Astrocyte of the cerebellum (primary cell): Measurements from ENCODE around the gene NOL7.

ENCODE experiments used
- DNase-seq: peaks from one replicate; pipeline ENCODE4 v3.0.0-alpha.2; 2011; ENCODE audit warnings: low read depth
- H3K4me3 ChIP-seq: 2 replicates; pipeline ENCODE4 v1.5.1; 2011; ENCODE audit warnings: mild to moderate bottlenecking, low read depth, low read length, moderate library complexity
- CTCF ChIP-seq: IDR thresholded peaks from 2 replicates; pipeline ENCODE4 v1.5.1; 2012; ENCODE audit warnings: low read length, low read depth, moderate library complexity, mild to moderate bottlenecking; ENCODE audit errors: missing control alignments
- in situ Hi-C: cut with HindIII; loops from 2 replicates; pipeline ENCODE4 v1.10.0; 2017; ENCODE audit warnings: low sequenced_read_pairs

Gene NOL7

GRCh38 chr6:13614926-13615791 lies at the start of gene NOL7:
NOL7 (plus strand) TSS chr6:13615335; CDS start chr6:13615359, 24 bp downstream.
- peak; percentile 90 for TF ChIP-seq CTCF
- in situ Hi-C loops = no loop called here
- peak; percentile 96 for DNase-seq
- peak within 1 kb of the TSS; percentile 100 for H3K4me3 ChIP-seq

- H3K4me3 ChIP-seq = no peak overlapping the region
- no peak for TF ChIP-seq CTCF
- in situ Hi-C loops = no loop called here
- no peak for DNase-seq
Observed at GRCh38 chr6:13565921-13566320, 49.2 kb upstream of the NOL7 start.

- no peak for TF ChIP-seq CTCF
- DNase-seq = no peak
- no peak overlapping the region for H3K4me3 ChIP-seq
- in situ Hi-C loops = no loop called here
Observed at GRCh38 chr6:13566500-13566899, 48.6 kb upstream of the NOL7 start.

- TF ChIP-seq CTCF = no peak
- no peak overlapping the region for H3K4me3 ChIP-seq
- in situ Hi-C loops = no loop called here
- DNase-seq = no peak
Observed at GRCh38 chr6:13568970-13569369, 46.2 kb upstream of the NOL7 start.

GRCh38 chr6:13572240-13572639 lies 42.9 kb upstream of the NOL7 start:
- no peak overlapping the region for H3K4me3 ChIP-seq
- no peak for DNase-seq
- in situ Hi-C loops = no loop called here
- no peak for TF ChIP-seq CTCF

- DNase-seq = no peak
- peak overlapping the region; percentile 85 for H3K4me3 ChIP-seq
- in situ Hi-C loops = no loop called here
- TF ChIP-seq CTCF = no peak
Observed at GRCh38 chr6:13572951-13573654, 42.0 kb upstream of the NOL7 start.
